ENCODE data around the gene LINC01488.

LINC01488 gene

GRCh38 chr11:69534166-69534530, 52.7 kb downstream of the LINC01488 start:
- no peak for DNase-seq

GRCh38 chr11:69535908-69536307, 54.4 kb downstream of the LINC01488 start:
- no peak for DNase-seq

- DNase-seq: no peak
These were observed 54.9 kb downstream of the LINC01488 start for GRCh38 chr11:69536406-69536805.

GRCh38 chr11:69537126-69537525, 55.7 kb downstream of the LINC01488 start:
- no peak for DNase-seq

DNA sequence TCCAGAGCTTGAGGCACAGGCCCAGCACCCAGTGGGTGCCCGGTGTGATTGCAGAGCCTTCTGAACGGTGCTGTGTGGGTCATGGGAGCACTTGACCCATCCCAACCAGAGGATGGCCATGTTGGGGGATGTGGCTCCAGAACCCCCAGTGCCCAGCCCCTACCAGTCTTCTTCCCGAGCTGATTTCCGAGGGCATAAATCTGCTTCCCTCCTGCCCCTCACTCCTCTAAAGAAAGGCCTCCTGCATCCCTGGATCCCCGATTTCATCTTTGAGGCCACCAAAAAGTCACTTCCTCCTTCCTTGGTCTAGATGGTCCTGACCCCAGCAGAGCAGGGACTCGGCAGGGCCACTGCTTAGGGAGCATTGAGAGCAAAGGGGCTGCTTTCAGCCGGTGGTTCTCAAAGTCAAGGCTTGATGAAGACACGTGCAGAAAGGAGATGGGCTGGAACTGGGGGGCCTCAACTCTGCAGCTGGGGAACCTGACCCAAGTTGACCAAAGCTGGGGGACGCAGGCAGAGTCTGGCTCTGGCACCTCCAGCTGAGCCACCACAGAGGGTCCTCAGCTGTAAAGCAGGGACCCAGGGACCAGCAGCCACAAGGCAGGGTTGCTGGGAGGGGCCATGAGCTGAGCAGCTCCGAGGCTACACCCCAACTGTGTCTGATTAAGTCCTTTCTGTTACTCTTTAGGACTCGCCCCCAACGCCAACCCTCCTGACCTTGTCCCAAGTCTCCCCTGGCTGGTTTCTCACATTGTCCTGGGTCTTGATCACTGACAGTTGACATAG, 56.6 kb downstream of the LINC01488 start:
- DNase-seq: no peak

DNA sequence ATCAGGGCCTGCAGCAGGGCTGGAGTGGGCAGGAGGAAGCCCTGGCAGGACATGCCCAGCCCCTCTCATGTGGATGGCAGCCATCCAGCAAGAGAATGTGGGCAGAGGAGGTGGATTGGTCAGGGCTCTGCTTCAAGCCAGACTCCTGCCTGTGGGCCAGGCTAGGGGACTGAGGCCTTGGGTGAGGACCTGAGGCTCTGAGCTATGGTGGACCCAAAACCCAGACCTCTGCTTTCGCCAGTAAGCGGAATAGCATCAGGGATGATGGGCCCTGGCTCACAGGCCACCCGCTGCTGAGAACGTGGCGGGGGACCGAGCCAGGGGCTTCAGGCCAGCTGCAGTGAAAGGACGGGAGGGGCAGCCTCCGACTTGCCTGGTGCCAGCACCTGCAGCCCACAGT, 57.4 kb downstream of the LINC01488 start:
- no peak for DNase-seq

DNA sequence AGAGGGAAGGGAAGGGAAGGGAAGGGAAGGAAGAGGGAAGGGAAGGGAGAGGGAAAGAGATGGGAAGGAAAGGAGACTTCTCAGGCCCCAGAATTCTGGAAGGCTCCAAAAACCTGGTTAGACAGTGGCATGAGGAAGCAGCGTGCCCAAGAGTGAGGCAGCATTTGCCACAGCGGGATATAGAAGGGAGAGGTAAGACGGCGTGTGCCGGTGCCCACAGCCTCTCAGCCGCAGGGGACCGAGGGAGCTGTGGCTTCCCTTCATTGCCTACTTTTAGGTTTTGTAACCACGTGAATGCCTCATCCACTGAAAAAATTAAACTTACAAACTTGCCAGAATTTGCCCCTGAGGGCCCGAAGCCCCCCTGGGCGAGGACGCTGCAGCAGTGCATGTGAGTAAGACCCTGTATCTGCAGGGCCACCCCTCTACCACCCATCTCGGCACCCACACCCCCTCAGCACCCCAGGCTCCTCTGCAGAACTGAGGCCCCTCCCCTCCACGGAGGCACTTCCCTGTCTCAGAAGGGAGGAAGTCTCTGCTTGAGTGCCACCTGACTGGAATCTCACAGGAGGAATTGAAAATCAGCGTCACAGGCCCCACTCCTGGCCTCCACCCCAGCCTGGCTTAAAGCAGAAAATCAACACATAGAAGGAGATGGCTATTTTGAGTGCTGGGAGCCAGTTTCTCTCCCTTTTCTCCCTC, 58.1 kb downstream of the LINC01488 start:
- no peak for DNase-seq

- no peak for DNase-seq
These were observed 58.9 kb downstream of the LINC01488 start for GRCh38 chr11:69540118-69541000.

- DNase-seq: no peak
These were observed 59.5 kb downstream of the LINC01488 start for GRCh38 chr11:69541001-69541285.

DNA sequence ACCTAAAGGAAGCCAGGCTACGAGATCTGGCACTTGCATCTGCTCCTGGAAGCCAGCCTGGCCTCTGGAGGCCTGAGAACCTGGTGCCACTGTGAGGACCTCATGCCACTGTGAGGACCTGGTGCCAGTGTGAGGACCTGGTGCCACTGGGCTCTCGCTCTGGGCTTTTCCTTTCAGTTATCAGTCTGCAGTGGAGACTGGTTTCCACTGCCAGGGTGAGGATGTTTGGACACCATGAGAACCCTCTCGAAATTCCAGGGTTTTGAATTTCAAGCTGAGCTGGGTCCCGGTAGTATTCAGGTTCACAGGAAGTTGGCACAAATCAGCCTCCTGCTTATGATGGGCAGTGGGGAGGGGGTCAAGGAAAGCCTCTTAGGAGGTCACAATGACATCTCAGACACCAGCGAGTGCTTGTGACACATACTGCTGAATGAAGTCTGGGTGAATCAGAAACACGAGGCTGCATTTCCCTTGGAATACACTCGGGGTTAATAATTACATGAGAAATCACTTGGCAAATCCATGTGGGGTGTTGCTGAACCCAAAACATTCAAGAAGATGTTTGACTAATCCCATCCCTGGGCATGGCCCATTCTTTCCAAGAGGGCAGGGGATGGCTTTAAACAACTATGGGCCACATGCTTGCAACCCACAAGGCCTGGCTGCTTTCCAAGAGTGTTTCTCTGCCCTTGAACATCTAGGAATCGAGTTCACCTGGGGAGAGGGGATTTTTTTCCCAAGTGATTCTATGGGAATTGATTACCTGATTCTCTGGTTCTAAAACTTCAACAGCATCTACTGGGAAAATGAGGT, 60.2 kb downstream of the LINC01488 start:
- no peak for DNase-seq

DNA sequence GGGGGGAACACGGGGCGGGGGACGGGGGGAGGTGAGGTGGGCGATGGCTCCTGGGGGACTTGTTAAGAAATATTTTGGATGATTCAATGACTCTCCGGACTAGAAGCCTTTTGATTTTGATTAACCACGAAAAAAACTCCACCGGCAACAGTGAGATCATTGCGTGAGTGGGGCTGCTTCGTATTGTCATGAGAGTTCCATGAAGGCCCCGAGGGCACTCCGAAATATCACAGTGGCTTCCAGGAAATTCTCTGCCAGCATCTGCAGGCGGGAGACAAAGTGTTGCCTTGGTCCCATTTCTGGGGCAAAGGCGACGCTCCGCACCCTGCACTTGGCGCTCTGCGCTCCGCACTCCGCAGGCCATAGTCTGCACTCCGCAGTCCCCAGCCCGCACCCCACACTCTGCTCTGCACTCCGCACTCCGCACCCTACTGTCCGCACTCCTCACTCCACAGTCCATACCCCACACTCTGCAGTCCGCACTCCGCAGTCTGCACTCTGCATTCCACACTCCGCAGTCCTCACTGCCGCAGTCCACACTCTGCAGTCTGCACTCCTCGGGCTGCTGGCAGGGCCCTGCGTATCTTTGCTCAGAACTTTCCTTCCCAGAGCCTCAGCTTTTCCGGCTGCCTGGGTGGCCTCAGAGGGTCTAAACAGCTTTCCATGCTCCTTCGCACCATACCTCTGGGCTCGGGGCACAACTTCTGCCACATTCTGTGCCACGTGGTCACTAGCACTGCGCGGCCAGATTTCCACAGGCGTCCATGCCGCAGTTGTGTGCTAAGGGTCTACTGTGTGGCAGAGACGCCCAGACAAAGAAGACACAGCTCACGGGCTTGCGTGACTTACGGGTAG, 61.1 kb downstream of the LINC01488 start:
- DNase-seq: no peak
